IPS-18a (cell line): ENCODE measurements around the gene ZMAT3.
"Not testable (repeated sequence)": the region's sequence is repeated elsewhere in the genome, so short reads cannot be mapped to it uniquely, and the experiment has no call there.

ENCODE experiments used
- H3K27ac ChIP-seq: one replicate; pipeline ENCODE4 v1.5.1; 2013; ENCODE audit warnings: low read length
- H3K27me3 ChIP-seq: one replicate; pipeline ENCODE4 v1.6.1; 2013; ENCODE audit warnings: mild to moderate bottlenecking, low read length; ENCODE audit not compliant: control insufficient read depth, insufficient read depth
- H3K36me3 ChIP-seq: one replicate; pipeline ENCODE4 v1.6.1; 2013; ENCODE audit warnings: low read depth, low read length; ENCODE audit not compliant: control insufficient read depth
- H3K4me1 ChIP-seq: one replicate; pipeline ENCODE4 v1.6.1; 2013; ENCODE audit warnings: low read depth, low read length; ENCODE audit not compliant: control insufficient read depth
- H3K4me3 ChIP-seq: one replicate; pipeline ENCODE4 v1.5.1; 2013; ENCODE audit warnings: low read length
- H3K9ac ChIP-seq: one replicate; pipeline ENCODE4 v1.6.1; 2013; ENCODE audit warnings: mild to moderate bottlenecking, low read length, moderate library complexity
- H3K9me3 ChIP-seq: one replicate; pipeline ENCODE4 v1.6.1; 2013; ENCODE audit warnings: low read depth, low read length; ENCODE audit not compliant: control insufficient read depth

The ZMAT3 gene

DNA sequence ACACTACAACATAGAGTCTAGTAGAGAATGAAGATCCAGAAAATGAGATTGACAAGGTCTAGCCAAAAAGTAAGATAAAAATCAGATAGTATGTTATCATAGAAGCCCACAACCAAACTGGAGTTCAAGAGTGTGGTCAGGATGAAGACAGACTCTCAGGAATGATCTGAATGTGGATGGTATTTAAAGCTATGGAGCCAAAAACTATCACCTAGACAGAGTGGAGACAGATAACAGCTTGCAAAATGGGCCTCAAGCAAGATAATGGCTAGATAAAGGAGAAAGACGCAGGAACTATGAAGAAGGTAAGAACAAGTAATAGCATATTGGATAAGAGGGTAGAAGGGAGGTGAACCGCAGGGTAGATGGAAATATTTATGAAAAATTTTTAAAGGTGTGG lies 35.4 kb downstream of the ZMAT3 start:
- H3K9me3 ChIP-seq = no peaks in the 10 kb centered on the region
- H3K36me3 ChIP-seq = no peaks in the 10 kb centered on the region
- H3K27ac ChIP-seq = no peak overlapping the region
- no peaks in the 10 kb centered on the region for H3K27me3 ChIP-seq
- no peaks in the 10 kb centered on the region for H3K4me1 ChIP-seq
- no peak overlapping the region for H3K4me3 ChIP-seq
- no peak overlapping the region for H3K9ac ChIP-seq

DNA sequence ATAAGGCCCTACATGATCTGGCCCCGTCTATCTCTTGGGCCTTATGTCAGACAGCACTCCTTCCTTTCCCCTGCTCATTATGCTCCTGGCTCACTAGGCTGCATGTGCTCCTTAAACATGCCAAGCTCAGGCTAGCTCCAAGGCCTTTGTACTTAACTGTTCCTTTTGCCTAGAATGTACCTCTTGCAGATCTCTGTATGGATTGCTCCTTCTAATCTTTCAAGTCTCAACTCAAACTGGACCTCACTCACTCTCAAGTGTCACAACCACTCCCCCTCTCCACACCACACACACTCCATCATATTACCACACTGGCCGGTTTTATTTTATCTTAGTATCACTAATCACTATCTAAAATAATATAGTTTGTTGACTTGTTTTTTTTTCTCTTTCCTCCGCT lies 36.4 kb downstream of the ZMAT3 start:
- H3K9ac ChIP-seq = no peak overlapping the region
- no peak overlapping the region for H3K4me3 ChIP-seq
- no peaks in the 10 kb centered on the region for H3K4me1 ChIP-seq
- no peaks in the 10 kb centered on the region for H3K27me3 ChIP-seq
- H3K27ac ChIP-seq = no peak overlapping the region
- no peaks in the 10 kb centered on the region for H3K36me3 ChIP-seq
- H3K9me3 ChIP-seq = no peaks in the 10 kb centered on the region

DNA sequence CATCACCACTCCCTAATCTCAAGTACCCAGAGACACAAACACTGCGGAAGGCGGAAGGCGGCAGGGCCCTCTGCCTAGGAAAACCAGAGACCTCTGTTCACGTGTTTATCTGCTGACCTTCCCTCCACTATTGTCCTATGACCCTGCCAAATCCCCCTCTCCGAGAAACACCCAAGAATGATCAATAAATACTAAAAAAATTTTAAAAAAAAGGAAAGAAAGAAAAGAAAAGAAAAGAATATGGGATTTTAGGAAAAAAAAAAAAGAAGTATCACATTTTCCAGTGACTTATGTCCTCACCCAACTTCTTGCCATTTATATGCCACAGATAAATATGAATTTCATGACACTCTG lies 38.3 kb downstream of the ZMAT3 start:
- H3K27ac ChIP-seq, H3K9me3 ChIP-seq, H3K27me3 ChIP-seq, H3K36me3 ChIP-seq, H3K4me1 ChIP-seq, H3K9ac ChIP-seq, H3K4me3 ChIP-seq: not testable (repeated sequence)

DNA sequence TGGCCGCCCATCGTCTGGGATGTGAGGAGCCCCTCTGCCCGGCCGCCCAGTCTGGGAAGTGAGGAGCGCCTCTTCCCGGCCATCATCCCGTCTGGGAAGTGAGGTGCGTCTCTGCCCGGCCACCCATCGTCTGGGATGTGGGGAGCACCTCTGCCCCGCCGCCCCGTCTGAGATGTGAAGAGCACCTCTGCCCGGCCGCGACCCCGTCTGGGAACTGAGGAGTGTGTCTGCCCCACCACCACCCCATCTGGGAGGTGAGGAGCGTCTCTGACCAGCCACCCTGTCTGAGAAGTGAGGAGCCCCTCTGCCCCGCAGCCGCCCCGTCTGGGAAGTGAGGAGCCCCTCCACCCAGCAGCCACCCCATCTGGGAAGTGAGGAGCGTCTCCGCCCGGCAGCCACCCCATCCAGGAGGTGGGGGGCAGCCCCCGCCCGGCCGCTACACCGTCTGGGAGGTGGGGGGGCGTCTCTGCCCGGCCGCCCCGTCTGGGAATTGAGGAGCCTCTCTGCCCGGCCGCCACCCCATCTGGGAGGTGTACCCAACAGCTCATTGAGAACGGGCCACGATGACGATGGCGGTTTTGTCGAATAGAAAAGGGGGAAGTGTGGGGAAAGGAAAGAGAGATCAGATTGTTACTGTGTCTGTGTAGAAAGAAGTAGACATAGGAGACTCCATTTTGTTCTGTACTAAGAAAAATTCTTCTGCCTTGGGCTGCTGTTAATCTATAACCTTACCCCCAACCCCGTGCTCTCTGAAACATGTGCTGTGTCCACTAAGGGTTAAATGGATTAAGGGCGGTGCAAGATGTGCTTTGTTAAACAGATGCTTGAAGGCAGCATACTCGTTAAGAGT lies 38.9 kb downstream of the ZMAT3 start:
- not testable (repeated sequence) for H3K4me3 ChIP-seq, H3K9me3 ChIP-seq, H3K36me3 ChIP-seq, H3K27me3 ChIP-seq, H3K4me1 ChIP-seq, H3K9ac ChIP-seq, H3K27ac ChIP-seq

DNA sequence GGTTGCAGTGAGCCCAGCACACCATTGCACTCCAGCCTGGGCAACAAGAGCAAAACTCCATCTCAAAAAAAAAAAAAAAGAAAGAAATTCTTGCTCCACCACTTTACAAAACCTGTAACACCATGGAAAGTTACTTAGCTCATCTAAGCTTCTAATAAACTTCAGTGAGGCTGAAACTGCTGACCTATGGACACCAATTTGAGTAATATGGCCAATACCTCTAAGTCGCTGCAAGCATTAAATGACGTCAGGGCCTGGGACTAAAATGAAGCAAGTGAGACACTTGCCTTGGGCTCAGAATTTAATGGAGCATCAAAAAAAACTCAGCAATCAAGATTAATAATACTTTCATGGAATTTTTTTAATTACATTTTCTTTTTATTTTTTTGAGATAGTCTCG lies 42.5 kb downstream of the ZMAT3 start:
- no peak overlapping the region for H3K4me3 ChIP-seq
- H3K27ac ChIP-seq = no peak overlapping the region
- no peaks in the 10 kb centered on the region for H3K36me3 ChIP-seq
- no peaks in the 10 kb centered on the region for H3K4me1 ChIP-seq
- no peaks in the 10 kb centered on the region for H3K9me3 ChIP-seq
- no peak overlapping the region for H3K9ac ChIP-seq
- no peaks in the 10 kb centered on the region for H3K27me3 ChIP-seq

DNA sequence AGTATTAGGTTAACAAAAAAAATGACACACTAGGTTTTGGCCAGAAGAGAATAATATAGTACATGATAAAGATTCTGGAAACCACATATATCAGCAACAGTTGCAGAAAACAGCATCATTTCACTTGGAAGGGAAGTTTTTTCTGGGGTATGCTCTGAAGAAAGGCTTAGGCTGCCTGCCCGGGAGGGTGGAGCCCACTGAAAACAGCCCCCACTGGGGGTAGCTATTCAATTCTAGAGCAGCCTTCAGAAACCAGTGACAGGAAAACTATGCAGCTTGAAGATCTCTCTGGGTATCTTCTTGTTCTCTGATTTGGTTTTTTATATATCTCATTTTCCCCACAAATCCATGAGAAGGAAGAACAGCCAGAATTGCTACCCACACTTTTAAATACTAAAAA lies 43.2 kb downstream of the ZMAT3 start:
- no peak overlapping the region for H3K9ac ChIP-seq

DNA sequence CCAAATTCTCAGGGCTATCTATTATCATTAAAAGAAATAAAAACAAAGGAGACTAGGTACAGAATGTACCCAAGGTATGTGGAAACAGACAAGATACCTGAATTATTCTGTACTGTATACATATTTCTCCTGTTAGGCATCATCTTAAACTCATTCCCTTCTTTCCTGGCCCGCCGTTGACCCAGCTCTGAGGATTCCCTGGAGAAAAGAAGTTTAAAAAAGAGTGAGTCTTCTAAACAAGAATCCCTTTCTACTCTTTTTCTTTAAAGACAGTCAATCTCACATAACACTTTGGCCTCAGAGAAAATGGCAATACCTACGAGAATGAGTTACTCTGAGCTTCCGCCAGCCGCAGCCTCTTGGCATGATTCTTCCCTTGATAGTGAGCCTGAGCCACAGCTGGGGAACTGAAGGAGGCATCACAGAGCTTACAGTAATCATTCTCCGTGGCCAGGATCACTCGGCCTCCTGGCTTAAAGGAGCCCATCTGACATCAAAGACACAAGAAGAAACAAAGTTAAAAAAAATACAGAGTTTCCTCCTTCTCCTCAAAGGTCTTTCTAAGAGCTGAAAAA lies 44.2 kb downstream of the ZMAT3 start:
- no peaks in the 10 kb centered on the region for H3K9me3 ChIP-seq
- no peaks in the 10 kb centered on the region for H3K36me3 ChIP-seq
- no peak overlapping the region for H3K9ac ChIP-seq
- H3K27ac ChIP-seq = no peak overlapping the region
- H3K27me3 ChIP-seq = no peaks in the 10 kb centered on the region
- no peaks in the 10 kb centered on the region for H3K4me1 ChIP-seq
- no peak overlapping the region for H3K4me3 ChIP-seq

More for the DNA sequence above, 43.2 kb downstream of the ZMAT3 start:
- Histone ChIP-seq H3K9me3 (no peaks in the 10 kb centered on the region), H3K4me1 (no peaks in the 10 kb centered on the region), H3K27ac (no peak overlapping the region), H3K36me3 (no peaks in the 10 kb centered on the region), H3K27me3 (no peaks in the 10 kb centered on the region), H3K4me3 (no peak overlapping the region)

DNA sequence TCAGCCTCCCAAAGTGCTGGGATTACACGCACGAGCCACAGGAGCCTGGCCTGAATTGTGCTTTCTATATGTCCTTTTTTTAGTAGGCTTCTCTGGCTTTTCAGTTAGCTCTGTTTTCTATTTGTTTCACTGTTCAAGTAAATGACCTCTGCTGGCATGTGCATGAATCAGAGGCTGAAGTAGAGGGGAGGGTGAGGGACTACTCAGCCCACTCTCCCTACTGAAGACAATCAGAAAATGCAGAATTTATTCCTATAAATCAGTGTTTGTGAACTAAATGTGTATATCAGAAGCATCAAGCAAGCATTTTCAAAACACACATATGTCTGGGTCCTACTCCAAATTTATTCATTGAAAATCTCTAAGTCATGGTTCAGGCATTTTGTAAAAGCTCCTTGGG lies 45.0 kb downstream of the ZMAT3 start:
- H3K9ac ChIP-seq = no peak overlapping the region
- H3K27ac ChIP-seq = no peak overlapping the region

DNA sequence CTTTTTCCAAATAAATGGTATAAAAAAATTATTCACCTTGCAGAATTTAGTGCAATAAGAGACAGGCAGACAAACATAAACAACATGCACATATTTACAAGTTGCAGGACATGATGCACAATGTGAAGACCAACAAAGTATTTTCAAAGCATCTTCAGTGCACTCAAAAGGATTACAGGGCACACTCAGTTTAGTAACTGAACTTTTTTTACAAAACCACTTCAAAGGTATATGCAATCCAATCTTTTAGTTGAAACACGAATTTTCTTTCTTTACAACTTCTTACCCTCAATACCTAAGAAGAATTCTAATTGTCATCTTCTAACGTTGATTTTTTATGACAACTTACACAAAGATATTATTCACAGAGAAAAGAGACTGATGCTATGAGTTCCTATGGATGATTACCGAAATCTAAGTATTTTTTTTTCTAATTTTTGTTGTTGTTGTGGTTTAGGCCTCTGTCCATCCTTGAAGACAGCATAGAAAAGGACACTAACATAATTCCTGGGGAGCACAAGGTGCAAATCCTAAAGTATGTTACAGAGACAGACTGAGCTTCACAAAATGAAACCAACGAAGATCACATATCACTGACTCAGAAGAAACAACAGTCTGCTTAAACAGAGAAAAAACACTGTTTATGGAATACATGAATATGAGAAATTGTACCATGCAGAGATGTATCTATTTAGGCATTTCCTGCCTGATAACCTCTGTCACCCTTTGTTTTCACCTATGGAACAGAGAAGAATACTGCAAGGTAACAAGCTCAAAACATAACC lies 50.3 kb downstream of the ZMAT3 start:
- H3K4me3 ChIP-seq = no peak overlapping the region
- H3K4me1 ChIP-seq = no peaks in the 10 kb centered on the region
- no peaks in the 10 kb centered on the region for H3K9me3 ChIP-seq
- H3K27me3 ChIP-seq = no peaks in the 10 kb centered on the region
- no peak overlapping the region for H3K9ac ChIP-seq
- no peak overlapping the region for H3K27ac ChIP-seq
- H3K36me3 ChIP-seq = no peaks in the 10 kb centered on the region

More for the DNA sequence above, 45.0 kb downstream of the ZMAT3 start:
- H3K9me3 ChIP-seq = no peaks in the 10 kb centered on the region
- no peaks in the 10 kb centered on the region for H3K27me3 ChIP-seq
- H3K36me3 ChIP-seq = no peaks in the 10 kb centered on the region
- no peaks in the 10 kb centered on the region for H3K4me1 ChIP-seq
- H3K4me3 ChIP-seq = no peak overlapping the region

DNA sequence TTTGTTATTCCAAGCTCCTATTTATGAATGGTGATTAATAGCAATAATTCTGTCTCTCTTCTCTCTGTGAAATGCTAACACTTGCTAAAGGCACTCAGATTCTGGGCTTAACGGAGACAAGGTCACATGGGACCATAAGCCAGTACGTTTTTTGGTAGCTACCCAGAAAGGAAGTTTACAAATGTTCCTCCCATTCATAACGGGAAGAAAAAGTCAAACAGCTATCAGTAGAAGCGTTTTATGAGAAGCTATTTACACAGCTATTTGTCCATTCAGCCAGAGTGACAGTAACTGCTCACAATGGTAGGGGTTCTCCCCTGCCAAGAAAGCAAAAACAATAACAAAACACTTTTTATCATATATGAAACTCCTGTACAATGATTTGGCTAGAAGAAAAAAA lies 51.5 kb downstream of the ZMAT3 start:
- no peaks in the 10 kb centered on the region for H3K4me1 ChIP-seq
- H3K4me3 ChIP-seq = no peak overlapping the region
- no peak overlapping the region for H3K27ac ChIP-seq
- H3K9me3 ChIP-seq = no peaks in the 10 kb centered on the region
- no peaks in the 10 kb centered on the region for H3K27me3 ChIP-seq
- H3K36me3 ChIP-seq = no peaks in the 10 kb centered on the region
- H3K9ac ChIP-seq = no peak overlapping the region

DNA sequence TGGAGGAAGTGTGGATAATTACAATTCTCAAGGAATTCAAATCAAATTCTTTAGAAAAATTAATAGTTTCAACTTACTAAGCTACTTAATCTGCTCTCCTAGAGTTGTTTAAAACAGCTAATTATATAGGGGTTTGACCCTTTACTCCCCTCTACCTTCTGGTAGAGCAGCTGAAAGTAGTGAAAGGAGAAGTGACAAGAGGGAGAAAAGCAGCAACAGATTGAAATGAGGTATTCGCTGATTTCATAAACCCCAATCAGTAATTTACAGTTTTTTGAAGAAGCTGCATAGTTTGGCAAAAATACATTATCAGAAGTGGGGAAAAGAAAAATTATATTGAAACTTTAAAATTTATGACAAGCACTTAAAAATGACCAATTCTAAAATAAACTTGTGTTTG lies 52.8 kb downstream of the ZMAT3 start:
- H3K9ac ChIP-seq = no peak overlapping the region
- H3K27me3 ChIP-seq = no peaks in the 10 kb centered on the region
- H3K4me1 ChIP-seq = no peaks in the 10 kb centered on the region
- H3K4me3 ChIP-seq = no peak overlapping the region
- H3K36me3 ChIP-seq = no peaks in the 10 kb centered on the region
- H3K9me3 ChIP-seq = peaks cover under 1% of the 10 kb centered on the region
- H3K27ac ChIP-seq = no peak overlapping the region
